ENCODE results near the gene MOB1B. TPM values are rescaled to one million over a fixed set of nuclear protein-coding genes. Genes with fewer than 3 reads are reported as not detected.
"Not testable (repeated sequence)": the region's sequence is repeated elsewhere in the genome, so short reads cannot be mapped to it uniquely, and the experiment has no call there.

MOB1B gene
- total RNA-seq, 6 experiments from 2014 or later: 26.9 to 37.0 (median 33.8) TPM

- H3K36me3 Mint-ChIP-seq (ENCODE audit: low read depth): peaks cover 33% of the 10 kb centered on the region
- H3K27ac Mint-ChIP-seq: peak overlapping the region; percentile 87
- no peaks in the 10 kb centered on the region for H3K9me3 Mint-ChIP-seq
- DNase-seq: peak; percentile 84
- H3K4me1 Mint-ChIP-seq (ENCODE audit: low read depth): peaks cover 43% of the 10 kb centered on the region
- peak overlapping the region; percentile 42 for H3K4me3 Mint-ChIP-seq
- TF ChIP-seq, protein P1, sequence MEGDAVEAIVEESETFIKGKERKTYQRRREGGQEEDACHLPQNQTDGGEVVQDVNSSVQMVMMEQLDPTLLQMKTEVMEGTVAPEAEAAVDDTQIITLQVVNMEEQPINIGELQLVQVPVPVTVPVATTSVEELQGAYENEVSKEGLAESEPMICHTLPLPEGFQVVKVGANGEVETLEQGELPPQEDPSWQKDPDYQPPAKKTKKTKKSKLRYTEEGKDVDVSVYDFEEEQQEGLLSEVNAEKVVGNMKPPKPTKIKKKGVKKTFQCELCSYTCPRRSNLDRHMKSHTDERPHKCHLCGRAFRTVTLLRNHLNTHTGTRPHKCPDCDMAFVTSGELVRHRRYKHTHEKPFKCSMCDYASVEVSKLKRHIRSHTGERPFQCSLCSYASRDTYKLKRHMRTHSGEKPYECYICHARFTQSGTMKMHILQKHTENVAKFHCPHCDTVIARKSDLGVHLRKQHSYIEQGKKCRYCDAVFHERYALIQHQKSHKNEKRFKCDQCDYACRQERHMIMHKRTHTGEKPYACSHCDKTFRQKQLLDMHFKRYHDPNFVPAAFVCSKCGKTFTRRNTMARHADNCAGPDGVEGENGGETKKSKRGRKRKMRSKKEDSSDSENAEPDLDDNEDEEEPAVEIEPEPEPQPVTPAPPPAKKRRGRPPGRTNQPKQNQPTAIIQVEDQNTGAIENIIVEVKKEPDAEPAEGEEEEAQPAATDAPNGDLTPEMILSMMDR (IDR thresholded peaks at IDR 0.05): no peak
- no peaks in the 10 kb centered on the region; the same call in none of the 2 replicates for H3K27me3 Mint-ChIP-seq (ENCODE audit: insufficient read depth)
Measured at GRCh38 chr4:71026086-71026485, 123.9 kb downstream of the MOB1B start.

GRCh38 chr4:71027611-71028010, 125.4 kb downstream of the MOB1B start:
- no peaks in the 10 kb centered on the region; the same call in none of the 2 replicates for H3K27me3 Mint-ChIP-seq (ENCODE audit: insufficient read depth)
- H3K27ac Mint-ChIP-seq: no peak overlapping the region
- DNase-seq: no peak
- H3K4me1 Mint-ChIP-seq (ENCODE audit: low read depth): peaks cover 58% of the 10 kb centered on the region
- H3K36me3 Mint-ChIP-seq (ENCODE audit: low read depth): peaks cover 34% of the 10 kb centered on the region
- TF ChIP-seq, protein P1 (IDR thresholded peaks at IDR 0.05): no peak
- H3K4me3 Mint-ChIP-seq: no peak overlapping the region
- H3K9me3 Mint-ChIP-seq: no peaks in the 10 kb centered on the region

DNA sequence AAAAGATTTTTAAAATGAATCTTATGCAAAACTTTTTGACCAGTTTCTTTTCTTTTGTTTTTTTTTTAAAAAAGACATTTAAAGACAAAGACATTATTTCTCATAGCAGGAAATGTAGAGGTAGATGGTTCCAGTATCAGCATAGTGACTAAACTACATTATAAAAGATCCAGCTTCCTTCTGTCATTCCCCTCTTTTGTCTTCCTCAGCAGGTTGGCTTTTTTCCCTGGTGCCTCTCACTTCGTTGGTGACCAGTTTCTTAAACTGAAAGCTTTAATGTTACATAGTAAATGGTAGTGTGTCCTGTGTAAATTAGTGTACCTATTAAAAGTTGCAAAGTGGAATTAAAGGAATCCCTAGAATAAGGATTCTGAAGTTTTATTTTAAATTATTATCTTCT, 127.3 kb downstream of the MOB1B start:
- Mint-ChIP-seq H3K27me3 (ENCODE audit: insufficient read depth) (no peaks in the 10 kb centered on the region; the same call in none of the 2 replicates), H3K27ac (peak overlapping the region; percentile 60), H3K4me3 (peak overlapping the region; percentile 6; the same call in 1 of the 2 replicates), H3K4me1 (ENCODE audit: low read depth) (peaks cover 68% of the 10 kb centered on the region), H3K9me3 (no peaks in the 10 kb centered on the region), H3K36me3 (ENCODE audit: low read depth) (peaks cover 27% of the 10 kb centered on the region)
- TF ChIP-seq, protein P1 (IDR thresholded peaks at IDR 0.05): no peak
- DNase-seq: no peak

GRCh38 chr4:71032106-71032505, 129.9 kb downstream of the MOB1B start:
- DNase-seq: peak; percentile 89
- H3K9me3 Mint-ChIP-seq; H3K27me3 Mint-ChIP-seq (ENCODE audit: insufficient read depth): not testable (repeated sequence)
- Mint-ChIP-seq H3K36me3 (ENCODE audit: low read depth) (peaks cover 21% of the 10 kb centered on the region), H3K4me1 (ENCODE audit: low read depth) (peaks cover 47% of the 10 kb centered on the region), H3K4me3 (peak overlapping the region; percentile 88), H3K27ac (peak overlapping the region; percentile 98)

Other genes starting within 250 kb of the MOB1B start
- gene JCHAIN, start 235.9 kb upstream of the MOB1B start, total RNA-seq (2021; fragmentation: NEBNext Ultra II Directional; extraction: Animal tissue kit (Norgen Biotek cat#: 25700)): 1 to 10 TPM in 1 of 6 experiments, under 1 TPM in 4, not detected in 1; 0.15 to 1.3 (median 0.46) TPM
- gene UTP3, start 213.8 kb upstream of the MOB1B start, total RNA-seq (2021; fragmentation: NEBNext Ultra II Directional; extraction: Animal tissue kit (Norgen Biotek cat#: 25700)): 10 to 100 TPM; 38.8 to 48.0 (median 43.1) TPM
- 10 to 100 TPM; 35.7 to 44.8 (median 38.4) TPM for gene RUFY3, start 180.4 kb upstream of the MOB1B start, total RNA-seq (2021; fragmentation: NEBNext Ultra II Directional; extraction: Animal tissue kit (Norgen Biotek cat#: 25700))
- gene GRSF1, start 62.5 kb upstream of the MOB1B start, total RNA-seq (2021; fragmentation: NEBNext Ultra II Directional; extraction: Animal tissue kit (Norgen Biotek cat#: 25700)): 100 to 1,000 TPM in 5 of 6 experiments, 10 to 100 TPM in 1; 99.1 to 110 (median 109) TPM
- gene DCK, start 91.3 kb downstream of the MOB1B start, total RNA-seq (2021; fragmentation: NEBNext Ultra II Directional; extraction: Animal tissue kit (Norgen Biotek cat#: 25700)): 10 to 100 TPM; 13.1 to 23.9 (median 22.3) TPM

Data from HFFc6 (cell line).